CD4-positive, alpha-beta T cell treated with Interleukin-2 at 100 ng/mL for 4 hours (primary cell): ENCODE data around the gene CBL.
A peak's percentile ranks its signal among the peaks of the same experiment; 100 is the strongest.
"Not testable (repeated sequence)": the region's sequence is repeated elsewhere in the genome, so short reads cannot be mapped to it uniquely, and the experiment has no call there.

Experiments
- DNase-seq: peaks from one replicate; pipeline ENCODE4 v3.0.0-alpha.2; 2020; ENCODE audit warnings: low spot score

Gene CBL

GRCh38 chr11:119205574-119206510, at the start of gene CBL:
Gene CBL (plus strand): TSS chr11:119206339. CDS start chr11:119206418, 79 bp downstream.
- DNase-seq: peak; percentile 96

DNA sequence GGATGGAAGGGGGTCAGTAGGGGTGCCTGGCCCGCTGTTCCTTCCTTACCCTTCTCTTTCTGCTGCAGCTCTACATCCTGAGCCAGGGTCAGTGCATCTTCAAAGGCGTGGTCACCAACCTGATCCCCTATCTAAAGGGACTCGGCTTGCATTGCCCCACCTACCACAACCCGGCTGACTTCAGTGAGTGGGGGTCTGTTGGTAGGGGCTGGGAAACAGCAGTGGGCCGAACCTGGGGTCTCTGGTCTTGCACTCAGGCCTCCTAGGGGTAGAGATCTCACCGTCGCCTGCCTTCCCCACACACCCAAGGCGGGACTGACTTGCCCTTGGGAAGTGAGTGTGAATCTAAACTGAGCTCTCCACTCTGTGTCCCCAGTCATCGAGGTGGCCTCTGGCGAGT, 49.6 kb upstream of the CBL start:
- no peak for DNase-seq

DNA sequence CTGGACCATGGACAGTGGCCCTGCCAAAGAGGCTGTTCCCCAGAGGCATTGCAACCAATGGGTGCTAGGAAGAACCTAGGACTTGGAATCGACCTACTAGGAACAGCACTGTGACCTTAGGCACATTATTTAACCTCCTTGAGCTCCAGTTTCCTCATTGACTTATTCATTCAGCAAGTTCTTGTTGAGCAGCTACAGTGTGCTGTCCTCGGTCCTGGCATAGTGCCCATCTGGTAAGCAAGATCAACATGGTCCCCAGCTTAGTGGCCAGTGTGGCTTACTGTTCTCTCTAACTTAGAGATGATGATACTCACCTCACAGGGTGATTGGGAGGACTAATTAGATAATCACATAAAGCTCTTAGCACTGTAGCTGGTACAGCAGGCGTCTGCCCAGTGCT, 49.1 kb upstream of the CBL start:
- DNase-seq: no peak

GRCh38 chr11:119158467-119158866, 47.7 kb upstream of the CBL start:
- no peak for DNase-seq

DNA sequence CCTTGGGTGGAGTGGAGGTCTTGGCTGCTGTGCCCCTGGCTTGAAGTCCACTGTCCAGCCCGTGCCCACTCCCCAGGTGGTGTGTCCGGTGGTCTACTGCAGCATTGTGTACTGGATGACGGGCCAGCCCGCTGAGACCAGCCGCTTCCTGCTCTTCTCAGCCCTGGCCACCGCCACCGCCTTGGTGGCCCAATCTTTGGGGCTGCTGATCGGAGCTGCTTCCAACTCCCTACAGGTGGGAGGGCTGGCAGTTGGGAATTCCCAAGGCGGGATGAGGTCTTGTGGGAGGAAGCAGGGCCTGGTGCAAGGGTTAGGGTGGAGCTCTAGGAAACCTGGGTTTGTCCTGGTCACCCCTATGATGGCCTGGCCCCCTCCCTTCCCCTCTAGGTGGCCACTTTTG, 46.0 kb upstream of the CBL start:
- no peak for DNase-seq

DNA sequence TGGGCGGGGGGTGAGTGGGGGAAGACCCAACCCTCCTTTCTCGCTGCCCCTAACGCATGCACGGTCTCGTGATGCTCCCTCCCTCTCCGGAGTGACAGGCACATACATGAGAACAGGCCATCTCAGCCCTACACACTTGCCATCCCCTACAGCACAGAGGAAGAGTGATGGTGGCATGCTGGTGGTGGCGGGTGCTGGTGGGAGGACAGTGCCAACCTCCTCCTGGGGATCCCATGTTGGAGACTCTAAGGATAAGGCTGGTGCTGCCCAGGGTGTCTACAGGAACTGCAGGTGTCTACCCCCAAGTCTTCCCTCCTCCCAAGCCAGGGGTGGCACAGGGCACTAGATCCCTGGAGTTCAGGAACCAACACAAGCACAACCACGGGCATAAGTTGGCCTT, 44.3 kb upstream of the CBL start:
- DNase-seq: no peak

GRCh38 chr11:119166368-119167076, 39.6 kb upstream of the CBL start:
- DNase-seq: no peak

GRCh38 chr11:119167077-119167458, 39.1 kb upstream of the CBL start:
- not testable (repeated sequence) for DNase-seq

- DNase-seq: no peak
These were observed 38.2 kb upstream of the CBL start for GRCh38 chr11:119167933-119168332.

- DNase-seq: peak; percentile 87
These were observed 37.5 kb upstream of the CBL start, which contains the start of gene NLRX1 for GRCh38 chr11:119168471-119169281. Gene NLRX1 (plus strand): TSS chr11:119168725. CDS start chr11:119171404, 2,679 bp downstream.

DNA sequence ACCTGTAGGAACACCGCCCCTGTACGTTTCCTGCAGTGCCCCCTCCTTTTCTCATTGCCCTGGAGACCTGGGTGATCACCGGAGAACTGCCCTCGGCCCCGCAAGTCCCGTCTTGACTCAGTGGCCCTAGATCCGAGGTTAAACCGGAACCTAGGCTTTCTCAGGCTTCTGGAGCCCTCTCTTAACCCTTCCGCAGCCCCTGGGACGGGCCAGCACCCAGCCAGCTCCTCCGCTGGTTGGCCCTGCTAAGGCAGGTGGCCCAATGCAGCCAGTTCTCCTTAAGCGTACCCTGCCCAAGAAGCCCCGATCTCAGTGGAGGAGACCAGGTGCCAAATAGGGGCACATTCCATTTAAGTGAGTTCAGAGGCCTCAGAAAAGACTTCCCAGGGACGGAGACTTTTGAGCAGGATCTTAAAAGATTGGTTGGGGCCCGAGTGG, 36.8 kb upstream of the CBL start:
- peak; percentile 16 for DNase-seq

DNA sequence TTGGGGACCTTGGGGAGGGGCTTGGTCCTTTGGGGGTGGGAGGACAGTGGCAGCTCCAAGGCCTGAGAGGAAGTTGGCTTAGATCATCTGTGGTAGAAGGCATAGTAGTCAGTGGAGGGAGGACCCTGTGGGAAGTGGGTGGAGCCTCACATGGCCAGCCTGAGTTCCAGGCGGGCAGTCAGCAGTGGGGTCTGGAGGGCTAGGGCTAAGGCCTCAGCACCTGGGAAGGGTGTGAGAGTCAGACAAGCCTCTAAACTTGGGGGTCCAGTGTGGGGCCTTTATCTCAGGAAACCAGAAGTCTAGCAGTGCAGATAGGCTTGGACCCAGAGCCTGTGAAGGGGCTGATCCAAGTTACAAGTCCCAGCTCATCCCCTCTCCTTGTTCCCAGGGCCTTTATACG, 33.6 kb upstream of the CBL start:
- DNase-seq: no peak

- DNase-seq: no peak
These were observed 32.7 kb upstream of the CBL start for GRCh38 chr11:119173453-119173852.

DNA sequence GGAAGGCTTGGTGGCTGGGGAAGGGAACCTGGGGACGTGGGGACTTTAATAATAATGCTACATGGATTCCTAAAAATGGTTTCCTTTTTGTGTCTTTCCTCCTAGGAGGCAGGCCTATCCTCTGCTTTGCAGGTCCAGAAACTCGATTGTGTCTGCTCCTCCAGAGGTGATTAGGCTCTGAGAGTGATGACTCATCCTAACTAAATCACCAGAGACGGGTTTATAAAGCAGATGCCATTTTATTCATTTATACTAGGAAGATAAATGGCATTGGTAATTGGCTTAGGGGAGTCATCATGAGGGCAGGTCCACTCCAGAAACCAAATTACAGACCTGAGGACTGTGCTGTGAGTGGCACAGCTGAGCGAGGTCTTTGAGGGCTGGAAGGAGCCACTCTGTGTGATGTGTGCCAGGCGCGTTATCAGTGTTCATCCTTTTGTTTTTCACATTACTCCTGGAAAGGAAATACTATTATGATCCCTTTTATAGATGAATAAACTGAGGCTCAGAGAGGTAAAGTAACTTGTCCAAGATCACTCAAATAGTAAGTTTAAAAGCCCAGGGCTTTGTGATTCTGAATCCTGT, 30.6 kb upstream of the CBL start:
- no peak for DNase-seq

- no peak for DNase-seq
These were observed 27.9 kb upstream of the CBL start for GRCh38 chr11:119178166-119178680.

- DNase-seq: no peak
These were observed 26.8 kb upstream of the CBL start for GRCh38 chr11:119179342-119179741.

DNA sequence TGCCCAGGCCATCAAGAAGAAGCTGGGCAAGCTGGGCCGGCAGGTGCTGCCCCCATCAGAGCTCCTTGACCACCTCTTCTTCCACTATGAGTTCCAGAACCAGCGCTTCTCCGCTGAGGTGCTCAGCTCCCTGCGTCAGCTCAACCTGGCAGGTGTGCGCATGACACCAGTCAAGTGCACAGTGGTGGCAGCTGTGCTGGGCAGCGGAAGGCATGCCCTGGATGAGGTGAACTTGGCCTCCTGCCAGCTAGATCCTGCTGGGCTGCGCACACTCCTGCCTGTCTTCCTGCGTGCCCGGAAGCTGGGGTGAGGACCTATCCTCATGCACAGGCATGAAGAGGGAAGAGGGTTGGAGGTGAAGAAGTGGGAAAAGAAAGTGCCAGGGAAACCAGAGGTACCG, 26.2 kb upstream of the CBL start:
- no peak for DNase-seq

DNA sequence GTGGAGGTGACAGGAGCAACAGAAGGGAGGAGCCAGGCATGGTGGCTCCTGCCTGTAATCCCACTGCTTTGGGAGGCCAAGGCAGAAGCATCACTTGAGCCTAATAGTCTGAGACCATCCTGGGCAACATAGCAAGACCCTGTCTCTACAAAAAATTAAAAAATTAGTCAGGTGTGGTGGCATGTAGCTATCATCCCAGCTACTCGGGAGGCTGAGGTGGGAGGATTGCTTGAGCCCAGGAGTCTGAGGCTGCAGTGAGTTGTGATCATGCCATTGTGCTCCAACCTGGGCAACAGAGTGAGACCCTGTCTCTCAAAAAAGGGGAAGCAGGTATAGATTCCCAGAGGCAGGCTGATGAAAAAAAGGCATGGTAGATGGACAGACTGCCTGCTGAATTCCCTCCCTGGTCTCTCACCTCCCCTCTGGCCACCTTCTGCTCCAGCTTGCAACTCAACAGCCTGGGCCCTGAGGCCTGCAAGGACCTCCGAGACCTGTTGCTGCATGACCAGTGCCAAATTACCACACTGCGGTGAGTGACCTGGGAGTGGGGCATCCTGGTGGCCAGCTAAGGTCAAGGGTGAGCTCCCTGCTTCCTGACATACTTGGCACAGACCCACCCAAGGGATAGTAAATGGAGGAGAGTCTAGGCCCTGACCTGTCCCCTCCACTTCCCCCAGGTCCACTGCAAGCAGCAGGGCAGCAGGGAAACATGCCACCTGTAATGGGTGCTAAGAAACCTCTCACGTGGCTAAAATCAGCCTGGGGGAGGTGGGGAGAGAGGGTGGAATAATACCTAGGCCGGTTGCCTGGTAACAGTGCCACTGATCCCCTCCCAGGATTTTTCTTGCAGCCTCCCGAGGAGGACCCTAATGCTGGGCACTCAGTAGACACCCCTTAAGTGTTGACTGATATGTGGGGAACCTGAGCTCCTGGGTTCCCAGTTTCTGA, 25.1 kb upstream of the CBL start:
- DNase-seq: no peak

- DNase-seq: no peak
These were observed 24.3 kb upstream of the CBL start for GRCh38 chr11:119181677-119182412.

- not testable (repeated sequence) for DNase-seq
These were observed 21.7 kb upstream of the CBL start for GRCh38 chr11:119184399-119184798.
